OCI-LY1 (cell line): Measurements from ENCODE around the gene ARMH4.

Experiments used
- H2AFZ ChIP-seq: fragments of 200-600 bp; sonication (generic), shearing (Covaris generic); 2 replicates; pipeline ENCODE4 v1.6.0; 2014; ENCODE audit warnings: antibody characterized with exemption, mild to moderate bottlenecking, low read length
- H3F3A ChIP-seq: fragments of 200-600 bp; sonication (generic), shearing (Covaris generic); 2 replicates; pipeline ENCODE4 v1.6.0; 2014; ENCODE audit warnings: mild to moderate bottlenecking, antibody characterized with exemption, low read length, moderate library complexity; ENCODE audit not compliant: insufficient read depth
- H3K27ac ChIP-seq: fragments of 200-600 bp; sonication (generic); 2 replicates; pipeline ENCODE4 v1.5.1; 2014; ENCODE audit warnings: low read length, mixed run types, mild to moderate bottlenecking, low read depth; ENCODE audit not compliant: poor library complexity, severe bottlenecking
- H3K27me3 ChIP-seq: fragments of 200-600 bp; sonication (generic); 2 replicates; pipeline ENCODE4 v1.6.0; 2014; ENCODE audit warnings: antibody characterized with exemption, mild to moderate bottlenecking, low read length, moderate library complexity; ENCODE audit not compliant: insufficient read depth
- H3K36me3 ChIP-seq: fragments of 200-600 bp; sonication (generic); 2 replicates; pipeline ENCODE4 v1.6.1; 2014; ENCODE audit warnings: mild to moderate bottlenecking, antibody characterized with exemption, low read length, moderate library complexity, mixed read lengths; ENCODE audit not compliant: insufficient read depth
- H3K4me1 ChIP-seq: fragments of 200-600 bp; sonication (generic); 2 replicates; pipeline ENCODE4 v1.5.1; 2014; ENCODE audit warnings: mild to moderate bottlenecking, low read length, moderate library complexity; ENCODE audit not compliant: insufficient read depth, severe bottlenecking
- H3K4me2 ChIP-seq: fragments of 200-600 bp; sonication (generic), shearing (Covaris generic); 2 replicates; pipeline ENCODE4 v1.6.1; 2014; ENCODE audit warnings: low read length
- H3K4me3 ChIP-seq: fragments of 200-600 bp; sonication (generic); 2 replicates; pipeline ENCODE4 v1.5.1; 2014; ENCODE audit warnings: low read length, low read depth, mild to moderate bottlenecking, mixed read lengths; ENCODE audit not compliant: poor library complexity, severe bottlenecking
- H3K79me2 ChIP-seq: fragments of 200-600 bp; shearing (Covaris generic); 2 replicates; pipeline ENCODE4 v1.6.1; 2016; ENCODE audit warnings: mixed run types, low read length, mixed read lengths; ENCODE audit not compliant: insufficient read depth
- H3K9ac ChIP-seq: fragments of 200-600 bp; sonication (generic), shearing (Covaris generic); 2 replicates; pipeline ENCODE4 v1.6.1; 2014; ENCODE audit warnings: mild to moderate bottlenecking, low read length, mixed read lengths
- H3K9me2 ChIP-seq: fragments of 200-600 bp; sonication (generic), shearing (Covaris generic); 2 replicates; pipeline ENCODE4 v1.6.1; 2014; ENCODE audit warnings: low read depth, mild to moderate bottlenecking, low read length, mixed read lengths
- H3K9me3 ChIP-seq: fragments of 200-600 bp; shearing (Covaris generic); 2 replicates; pipeline ENCODE4 v1.6.1; 2014; ENCODE audit warnings: low read length, mixed read lengths
- H4K20me1 ChIP-seq: fragments of 200-600 bp; sonication (generic), shearing (Covaris generic); 2 replicates; pipeline ENCODE4 v1.6.0; 2016; ENCODE audit warnings: mild to moderate bottlenecking, low read length; ENCODE audit not compliant: insufficient read depth
- CTCF ChIP-seq: fragments of 200-600 bp; sonication (generic), shearing (Covaris generic); IDR thresholded peaks from 2 replicates; pipeline ENCODE4 v1.5.1; 2017; ENCODE audit warnings: mild to moderate bottlenecking, antibody characterized with exemption, low read length, moderate library complexity, mixed read lengths
- EZH2 ChIP-seq: fragments of 200-600 bp; sonication (generic), shearing (Covaris generic); IDR thresholded peaks from 2 replicates; pipeline ENCODE4 v1.8.0; 2017; ENCODE audit warnings: borderline replicate concordance, mixed run types, mild to moderate bottlenecking, antibody characterized with exemption, low read length, moderate library complexity, mixed read lengths

Gene ARMH4

GRCh38 chr14:58106446-58106845 is 45.6 kb downstream of the ARMH4 start:
- no peaks in the 10 kb centered on the region for H3F3A ChIP-seq
- H3K4me3 ChIP-seq, result no peak overlapping the region
- no peaks in the 10 kb centered on the region for H3K9me3 ChIP-seq
- no peaks in the 10 kb centered on the region for H3K27me3 ChIP-seq
- H3K79me2 ChIP-seq, result no peaks in the 10 kb centered on the region
- TF ChIP-seq CTCF, result no peak
- TF ChIP-seq EZH2, result no peak
- H3K36me3 ChIP-seq, result no peaks in the 10 kb centered on the region
- H3K4me1 ChIP-seq, result no peaks in the 10 kb centered on the region
- H3K4me2 ChIP-seq, result no peak overlapping the region
- H4K20me1 ChIP-seq, result no peaks in the 10 kb centered on the region
- H2AFZ ChIP-seq, result no peak overlapping the region
- H3K9ac ChIP-seq, result no peak overlapping the region
- no peak overlapping the region for H3K27ac ChIP-seq
- no peaks in the 10 kb centered on the region for H3K9me2 ChIP-seq

DNA sequence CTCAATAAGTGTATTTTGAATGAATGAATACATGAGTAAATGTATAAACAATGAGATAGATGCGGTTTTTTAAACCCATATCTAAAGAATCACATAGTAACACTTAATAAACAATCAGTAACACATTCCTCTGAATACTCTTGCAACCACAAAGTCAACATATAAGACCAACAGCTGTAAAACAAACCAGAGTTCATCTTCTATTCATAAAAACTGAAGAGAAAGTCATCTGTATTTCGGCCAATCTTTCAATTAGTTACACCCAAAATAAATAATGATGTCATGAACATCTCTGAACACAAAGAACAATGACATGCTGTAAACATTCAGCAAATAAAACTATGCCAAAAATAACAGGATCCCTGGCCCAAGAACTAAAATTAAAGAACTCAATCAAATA is 47.2 kb downstream of the ARMH4 start:
- no peaks in the 10 kb centered on the region for H3K27me3 ChIP-seq
- no peaks in the 10 kb centered on the region for H3K79me2 ChIP-seq
- no peak overlapping the region for H3K4me3 ChIP-seq
- H3K9ac ChIP-seq, result no peak overlapping the region
- no peaks in the 10 kb centered on the region for H3F3A ChIP-seq
- no peaks in the 10 kb centered on the region for H3K36me3 ChIP-seq
- no peak overlapping the region for H3K27ac ChIP-seq
- H4K20me1 ChIP-seq, result no peaks in the 10 kb centered on the region
- no peak for TF ChIP-seq EZH2
- no peak for TF ChIP-seq CTCF
- no peaks in the 10 kb centered on the region for H3K9me2 ChIP-seq
- no peak overlapping the region for H3K4me2 ChIP-seq
- no peaks in the 10 kb centered on the region for H3K9me3 ChIP-seq
- H2AFZ ChIP-seq, result no peak overlapping the region
- H3K4me1 ChIP-seq, result no peaks in the 10 kb centered on the region

DNA sequence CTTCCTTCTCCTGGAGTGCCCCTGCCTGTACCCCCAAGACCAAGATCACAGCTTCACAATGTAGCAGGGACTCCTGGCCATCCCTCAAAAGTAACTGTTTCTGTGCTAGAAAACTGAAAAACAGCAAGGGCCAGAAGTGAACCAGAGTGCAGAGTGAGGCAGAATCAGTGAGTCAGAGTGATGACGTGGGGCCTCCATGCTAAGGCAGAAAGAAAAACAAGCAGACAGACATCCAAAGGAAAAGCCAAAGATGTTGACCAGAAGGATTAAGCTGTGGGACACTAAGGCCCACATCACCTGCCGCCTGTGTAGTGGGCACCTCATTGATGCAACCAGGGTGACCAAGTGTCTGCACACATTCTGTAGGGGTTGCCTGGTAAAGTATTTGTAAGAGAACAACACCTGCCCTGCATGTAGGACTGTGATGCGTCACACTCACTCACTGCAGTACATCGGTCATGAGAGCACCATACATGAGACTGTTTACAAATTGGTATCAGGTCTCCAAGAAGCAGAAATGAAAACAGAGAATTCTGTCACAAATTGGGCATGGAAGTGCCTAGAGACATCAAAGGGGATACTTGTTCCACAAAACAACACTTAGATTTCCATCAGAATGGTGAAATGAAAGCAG is 51.2 kb downstream of the ARMH4 start:
- Histone ChIP-seq H3K4me1 (no peaks in the 10 kb centered on the region), H2AFZ (no peak overlapping the region), H3K27me3 (no peaks in the 10 kb centered on the region), H3K4me2 (no peak overlapping the region), H3K79me2 (no peaks in the 10 kb centered on the region), H3K36me3 (no peaks in the 10 kb centered on the region), H4K20me1 (no peaks in the 10 kb centered on the region), H3K9me2 (no peaks in the 10 kb centered on the region), H3F3A (no peaks in the 10 kb centered on the region), H3K4me3 (no peak overlapping the region), H3K9ac (no peak overlapping the region), H3K27ac (no peak overlapping the region), H3K9me3 (no peaks in the 10 kb centered on the region)
- TF ChIP-seq EZH2 (no peak), CTCF (no peak)
